Activated CD4-positive, alpha-beta T cell treated with anti-CD3 and anti-CD28 coated beads, Interleukin-2, amount 50 U/mL, for 24 hours (primary cell): ENCODE measurements around the gene GNL2.

Experiments used
- DNase-seq, 2 donors: peaks; one replicate each; pipeline ENCODE4 v3.0.0-alpha.2; 2020; ENCODE audit warnings: low read depth in 1 of 2, low spot score in 1 of 2

GNL2 gene

GRCh38 chr1:37595440-37596181, at the start of gene GNL2:
Gene GNL2 (minus strand): TSS chr1:37595937. CDS start chr1:37595822, 115 bp downstream.
- DNase-seq: peak; percentile 90 to 91

- no peak for DNase-seq
Observed at GRCh38 chr1:37641059-37641458, 45.3 kb upstream of the GNL2 start.

- no peak for DNase-seq
Observed at GRCh38 chr1:37636435-37636834, 40.7 kb upstream of the GNL2 start.

GRCh38 chr1:37634992-37635902, 39.5 kb upstream of the GNL2 start:
- no peak for DNase-seq

- DNase-seq: no peak
Observed at GRCh38 chr1:37634244-37634991, 38.7 kb upstream of the GNL2 start, which contains the start of gene RSPO1. Gene RSPO1 (minus strand): TSS chr1:37634892. CDS start chr1:37629661, 5,231 bp downstream.

- DNase-seq: no peak
Observed at GRCh38 chr1:37633938-37634243, 38.2 kb upstream of the GNL2 start.

- no peak for DNase-seq
Observed at GRCh38 chr1:37633040-37633937, 37.6 kb upstream of the GNL2 start.

- DNase-seq: no peak
Observed at GRCh38 chr1:37631036-37631435, 35.3 kb upstream of the GNL2 start.

- DNase-seq: no peak
Observed at GRCh38 chr1:37630426-37631028, 34.8 kb upstream of the GNL2 start.

GRCh38 chr1:37629726-37630425, 34.1 kb upstream of the GNL2 start:
- no peak for DNase-seq

- DNase-seq: no peak
Observed at GRCh38 chr1:37629008-37629407, 33.3 kb upstream of the GNL2 start.

- DNase-seq: no peak
Observed at GRCh38 chr1:37628026-37628556, 32.4 kb upstream of the GNL2 start.

GRCh38 chr1:37622131-37622530, 26.4 kb upstream of the GNL2 start:
- no peak for DNase-seq

GRCh38 chr1:37621326-37621870, 25.7 kb upstream of the GNL2 start:
- no peak for DNase-seq

- no peak for DNase-seq
Observed at GRCh38 chr1:37620707-37621106, 25.0 kb upstream of the GNL2 start.

GRCh38 chr1:37616330-37616729, 20.6 kb upstream of the GNL2 start:
- DNase-seq: no peak

- DNase-seq: no peak
Observed at GRCh38 chr1:37614105-37614504, 18.4 kb upstream of the GNL2 start.

- DNase-seq: no peak
Observed at GRCh38 chr1:37612186-37612585, 16.4 kb upstream of the GNL2 start.

- DNase-seq: no peak
Observed at GRCh38 chr1:37609994-37610393, 14.3 kb upstream of the GNL2 start.
